Limb (tissue), 2 donors: ENCODE data around the gene KIF4A.
"Not testable (repeated sequence)": the region's sequence is repeated elsewhere in the genome, so short reads cannot be mapped to it uniquely, and the experiment has no call there.

Source experiments
- DNase-seq, 2 donors: peaks; one replicate each; pipeline ENCODE4 v3.0.0-alpha.2; 2016; ENCODE audit errors: extremely low spot score in 2 of 2

Gene KIF4A

DNA sequence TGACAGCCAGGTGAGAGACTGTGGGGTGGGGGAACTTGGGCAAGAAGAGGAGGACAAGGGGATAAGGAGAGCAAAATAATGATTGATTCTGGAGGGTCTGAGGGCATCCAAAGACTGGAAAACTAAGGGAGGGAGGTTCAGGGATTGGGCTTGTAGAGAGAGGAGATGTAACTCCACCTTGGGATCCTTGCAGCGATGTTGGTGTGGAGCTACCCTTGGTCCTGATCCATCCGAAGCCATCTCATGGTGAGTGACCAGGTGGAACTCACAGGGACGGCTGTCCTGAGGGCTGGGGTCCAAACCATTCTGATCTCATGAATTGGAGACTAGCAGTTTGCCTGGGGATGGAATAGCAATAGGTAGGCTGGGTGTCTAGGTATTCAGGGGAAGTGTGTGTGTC lies 9.3 kb upstream of the KIF4A start:
- no peak for DNase-seq

GRCh38 chrX:70281951-70282350 lies 8.0 kb upstream of the KIF4A start, which contains the start of gene RAB41:
Gene RAB41 (plus strand): TSS chrX:70282172. CDS start chrX:70282218, 46 bp downstream.
- DNase-seq: no peak

DNA sequence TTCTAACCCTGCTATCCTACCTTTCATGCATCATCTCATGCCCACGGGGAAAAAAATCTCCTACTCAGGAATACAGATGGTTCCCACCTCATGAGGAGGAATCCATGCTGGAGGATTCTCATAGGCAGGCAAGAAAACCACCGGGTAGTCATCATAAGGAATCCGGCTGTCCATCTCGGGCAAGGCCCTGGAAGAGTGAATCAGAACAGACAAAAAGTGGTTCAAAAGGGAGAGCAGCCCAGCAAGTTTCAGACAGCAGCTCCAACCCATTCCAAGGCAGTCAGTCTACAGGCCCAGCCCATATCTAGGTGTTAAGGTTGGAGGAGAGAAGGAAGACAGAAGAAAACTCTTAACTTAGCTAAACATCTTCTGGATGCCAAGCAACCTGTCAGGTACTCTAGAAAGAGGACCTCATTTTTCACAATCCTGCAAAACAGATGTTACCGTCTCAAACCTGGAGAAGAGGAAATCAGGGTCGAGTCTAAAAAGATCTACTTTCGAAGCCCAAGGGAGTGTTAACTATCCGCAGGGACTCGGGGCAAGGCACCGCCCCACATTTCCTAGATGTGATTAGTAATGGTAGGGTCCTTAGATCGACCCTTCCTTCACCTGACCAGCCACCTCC lies 624 bp upstream of the KIF4A start:
- DNase-seq: no peak

GRCh38 chrX:70292788-70293187 lies 2.9 kb downstream of the KIF4A start:
- DNase-seq: no peak

- DNase-seq: no peak
Measured at GRCh38 chrX:70293621-70294020, 3.7 kb downstream of the KIF4A start.

DNA sequence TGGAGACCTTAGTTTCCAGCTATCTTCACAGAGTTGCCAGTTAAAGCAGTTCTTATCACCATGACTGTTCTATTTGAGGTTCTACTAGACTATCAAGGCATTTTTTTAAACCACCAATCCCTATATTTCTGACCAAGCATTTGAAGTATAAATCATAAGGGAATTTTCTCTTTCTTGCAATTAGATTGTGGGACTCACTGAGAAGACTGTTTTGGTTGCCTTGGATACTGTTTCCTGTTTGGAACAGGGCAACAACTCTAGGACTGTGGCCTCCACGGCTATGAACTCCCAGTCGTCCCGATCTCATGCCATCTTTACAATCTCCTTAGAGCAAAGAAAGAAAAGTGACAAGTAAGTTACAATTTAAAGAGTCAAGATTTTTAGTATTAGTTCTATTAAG lies 11.8 kb downstream of the KIF4A start:
- no peak for DNase-seq

DNA sequence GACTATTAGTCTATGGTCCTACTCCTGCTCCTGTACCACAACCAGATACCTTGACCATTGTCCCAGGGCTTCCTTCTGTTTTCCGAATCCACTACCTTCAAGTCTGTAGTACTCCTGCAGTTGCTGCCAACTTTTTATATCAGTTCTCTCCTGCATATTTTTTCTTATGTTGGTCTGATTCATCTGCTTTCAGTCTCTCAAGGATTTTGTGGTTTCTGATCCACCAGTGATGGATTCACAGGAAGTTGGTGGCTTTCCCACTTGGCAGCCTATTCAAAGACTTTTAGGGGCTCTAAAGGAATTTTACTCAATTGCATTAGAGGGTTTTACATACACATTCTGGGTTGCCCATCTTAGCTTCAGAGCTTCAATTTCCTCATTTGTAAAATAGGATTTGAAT lies 23.6 kb downstream of the KIF4A start:
- DNase-seq: no peak

DNA sequence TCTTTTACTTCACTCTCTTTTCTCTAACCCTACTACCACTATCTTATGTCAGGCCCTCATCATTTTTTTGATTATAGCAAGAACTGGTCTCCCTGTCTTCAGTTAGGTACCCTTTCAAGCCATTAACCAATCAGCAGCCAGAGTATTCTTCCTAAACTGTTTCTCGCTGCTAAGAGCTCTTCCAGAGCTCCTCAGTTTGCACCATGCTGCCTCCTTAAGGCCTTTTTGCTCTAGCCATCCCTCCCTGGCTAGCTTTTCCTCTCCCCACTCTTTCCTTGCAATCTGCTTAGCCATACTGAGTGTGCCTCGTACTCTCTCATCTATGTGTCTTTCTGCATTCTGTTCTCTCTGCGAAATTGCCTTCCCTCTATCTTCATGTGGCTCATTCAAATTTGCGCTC lies 32.9 kb downstream of the KIF4A start:
- no peak for DNase-seq

DNA sequence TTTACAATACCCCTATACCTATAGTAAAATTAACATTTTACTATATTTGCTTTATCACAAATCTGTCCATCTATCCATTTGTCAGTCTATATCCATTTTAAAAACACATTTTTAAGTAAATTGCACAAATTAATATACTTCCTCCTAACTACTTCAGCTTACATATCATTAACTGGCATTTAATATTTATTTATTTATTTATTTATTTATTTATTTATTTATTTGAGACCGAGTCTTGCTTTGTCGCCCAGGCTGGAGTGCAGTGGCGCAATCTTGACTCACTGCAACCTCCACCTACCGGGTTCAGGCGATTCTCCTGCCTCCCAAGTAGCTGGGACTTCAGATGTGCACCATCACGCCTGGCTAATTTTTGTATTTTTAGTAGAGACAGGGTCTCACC lies 33.7 kb downstream of the KIF4A start:
- DNase-seq: not testable (repeated sequence)

- no peak for DNase-seq
Measured at GRCh38 chrX:70324326-70324725, 34.4 kb downstream of the KIF4A start.

DNA sequence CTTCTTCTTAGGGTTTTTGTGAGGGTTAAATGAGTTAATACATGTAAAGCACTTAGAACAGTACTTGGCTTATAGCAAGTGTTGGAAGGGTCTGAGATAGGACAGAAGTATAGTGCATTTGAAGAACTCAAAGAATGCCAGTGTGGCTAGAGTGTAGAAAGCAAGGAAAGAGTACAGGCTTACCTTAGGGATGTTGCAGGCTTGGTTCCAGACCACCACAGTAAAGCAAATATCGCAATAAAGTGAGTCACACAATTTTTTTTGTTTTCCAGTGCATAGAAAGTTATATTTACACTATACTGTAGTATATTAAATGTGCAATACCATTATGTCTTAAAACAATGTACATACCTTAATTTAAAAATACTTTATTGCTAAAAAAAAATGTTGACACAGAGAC lies 41.3 kb downstream of the KIF4A start:
- DNase-seq: no peak

DNA sequence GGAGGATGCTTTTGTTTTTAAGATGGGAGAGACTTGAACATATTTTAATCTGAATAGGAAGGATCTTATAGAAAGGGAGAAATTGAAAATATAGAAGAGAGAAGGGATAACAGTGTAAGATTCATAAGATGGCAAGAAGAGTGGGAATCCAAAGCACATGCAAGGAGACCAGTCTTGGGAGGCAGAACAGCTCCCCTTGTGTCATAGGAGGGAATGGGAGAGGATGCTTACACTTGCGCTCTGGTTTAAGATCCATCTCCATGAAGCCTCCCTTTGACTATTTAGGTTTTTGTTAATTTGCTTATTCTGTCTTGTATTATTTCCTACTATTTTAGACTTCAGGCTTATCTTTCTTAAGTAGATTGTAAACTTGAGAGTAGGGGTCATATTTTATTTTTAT lies 42.7 kb downstream of the KIF4A start:
- no peak for DNase-seq

DNA sequence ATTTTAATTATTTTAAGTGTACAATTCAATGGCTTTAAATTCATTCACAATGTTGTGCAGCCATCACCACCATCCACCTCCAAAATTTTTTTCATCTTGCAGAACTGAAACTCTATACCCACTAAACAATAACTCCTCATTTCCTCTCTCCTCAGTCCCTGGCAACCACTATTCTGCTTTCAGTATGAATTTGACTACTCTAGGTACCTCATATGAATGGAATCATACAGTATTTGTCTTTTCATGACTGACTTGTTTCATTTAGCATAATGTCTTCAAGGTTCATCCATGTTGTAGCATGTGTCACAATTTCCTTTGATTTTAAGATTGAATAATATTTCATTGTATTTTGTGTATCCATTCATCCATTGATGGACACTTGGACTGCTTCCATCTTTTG lies 46.9 kb downstream of the KIF4A start:
- DNase-seq: no peak

GRCh38 chrX:70338290-70338689 lies 48.4 kb downstream of the KIF4A start:
- no peak for DNase-seq

DNA sequence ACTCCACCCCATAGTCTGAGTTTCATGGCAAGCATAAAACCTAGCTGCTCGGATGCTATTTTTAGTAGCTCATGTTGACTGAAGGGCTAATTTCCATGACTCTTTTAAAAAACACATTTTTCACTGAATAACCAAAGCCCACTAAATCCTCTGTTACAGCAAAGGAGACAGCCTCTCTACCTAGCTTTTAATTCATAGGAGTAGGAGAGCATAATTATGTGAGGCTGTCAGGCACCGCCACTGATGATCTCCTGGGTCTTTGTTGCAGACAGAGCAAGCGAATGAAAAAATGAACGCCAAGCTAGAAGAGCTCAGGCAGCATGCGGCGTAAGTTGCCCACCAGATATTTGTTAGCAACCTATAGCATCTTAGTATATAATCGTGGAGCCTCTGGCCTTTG lies 53.5 kb downstream of the KIF4A start:
- no peak for DNase-seq

DNA sequence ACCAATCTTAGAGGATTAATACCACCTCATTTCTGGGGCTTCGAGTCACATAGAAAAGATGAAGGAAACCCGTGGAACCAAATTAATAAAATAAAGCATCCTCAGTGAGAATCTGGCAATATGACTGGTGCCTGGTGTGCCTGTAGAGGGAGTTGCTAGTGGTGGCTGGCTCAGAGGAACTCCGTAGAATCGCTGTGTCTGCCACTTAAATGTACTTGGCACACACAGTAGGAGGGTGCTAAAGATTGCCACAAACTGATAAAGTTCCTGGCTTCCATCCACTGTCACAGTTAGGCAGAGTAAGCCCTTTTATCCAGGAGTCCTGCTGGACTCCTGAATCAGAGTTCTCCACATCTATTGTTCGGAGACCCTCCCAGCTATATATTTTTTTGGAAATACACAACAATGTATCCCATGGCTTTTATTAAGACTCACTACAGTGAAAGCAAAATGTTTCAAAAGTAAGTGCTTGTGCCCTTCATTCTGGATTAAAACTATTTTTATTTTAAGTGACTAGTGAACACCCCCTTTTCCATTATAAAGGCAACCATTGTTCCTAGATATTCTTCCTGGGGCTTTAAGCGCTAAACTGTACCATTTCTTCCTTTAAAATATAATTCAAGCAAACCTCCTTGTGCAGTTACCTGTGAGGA lies 56.6 kb downstream of the KIF4A start:
- no peak for DNase-seq

GRCh38 chrX:70348825-70349224 lies 58.9 kb downstream of the KIF4A start:
- DNase-seq: not testable (repeated sequence)

DNA sequence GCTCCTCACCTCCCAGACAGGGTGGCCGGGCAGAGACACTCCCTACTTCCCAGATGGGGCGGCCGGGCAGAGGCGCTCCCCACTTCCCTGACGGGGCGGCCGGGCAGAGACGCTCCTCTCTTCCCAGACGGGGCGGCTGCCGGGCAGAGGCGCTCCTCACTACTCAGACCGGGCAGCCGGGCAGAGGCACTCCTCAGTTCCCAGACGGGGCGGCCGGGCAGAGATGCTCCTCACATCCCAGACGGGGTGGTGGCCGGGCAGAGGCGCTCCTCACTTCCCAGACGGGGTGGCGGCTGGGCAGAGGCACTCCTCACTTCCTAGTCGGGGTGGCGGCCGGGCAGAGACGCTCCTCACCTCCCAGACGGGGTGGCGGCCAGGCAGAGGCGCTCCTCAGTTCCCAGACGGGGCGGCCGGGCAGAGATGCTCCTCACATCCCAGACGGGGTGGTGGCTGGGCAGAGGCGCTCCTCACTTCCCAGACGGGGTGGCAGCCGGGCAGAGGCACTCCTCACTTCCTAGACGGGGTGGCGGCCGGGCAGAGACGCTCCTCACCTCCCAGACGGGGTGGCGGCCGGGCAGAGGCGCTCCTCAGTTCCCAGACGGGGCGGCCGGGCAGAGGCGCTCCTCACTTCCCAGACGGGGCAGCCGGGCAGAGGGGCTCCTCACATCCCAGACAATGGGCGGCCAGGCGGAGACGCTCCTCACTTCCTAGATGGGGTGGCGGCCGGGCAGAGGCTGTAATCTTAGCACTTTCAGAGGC lies 59.6 kb downstream of the KIF4A start:
- not testable (repeated sequence) for DNase-seq

DNA sequence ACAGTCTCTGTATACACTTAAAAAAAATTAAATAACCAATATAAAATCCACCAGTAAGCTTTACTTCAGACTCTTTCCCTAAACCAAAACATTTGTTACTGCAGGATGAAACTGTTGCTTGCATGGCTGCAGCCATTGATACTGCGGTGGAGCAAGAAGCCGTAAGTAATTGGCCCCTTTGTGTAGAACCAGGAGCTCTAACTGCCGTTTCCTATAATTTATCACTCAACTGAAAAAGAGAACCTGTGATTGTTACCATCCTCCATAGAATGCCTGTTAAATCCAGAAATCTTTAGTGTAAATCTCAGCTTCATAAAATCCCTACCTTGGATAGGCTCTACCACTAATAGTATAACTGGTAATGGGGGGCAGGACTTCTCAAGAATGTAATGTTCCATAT lies 62.6 kb downstream of the KIF4A start:
- no peak for DNase-seq

DNA sequence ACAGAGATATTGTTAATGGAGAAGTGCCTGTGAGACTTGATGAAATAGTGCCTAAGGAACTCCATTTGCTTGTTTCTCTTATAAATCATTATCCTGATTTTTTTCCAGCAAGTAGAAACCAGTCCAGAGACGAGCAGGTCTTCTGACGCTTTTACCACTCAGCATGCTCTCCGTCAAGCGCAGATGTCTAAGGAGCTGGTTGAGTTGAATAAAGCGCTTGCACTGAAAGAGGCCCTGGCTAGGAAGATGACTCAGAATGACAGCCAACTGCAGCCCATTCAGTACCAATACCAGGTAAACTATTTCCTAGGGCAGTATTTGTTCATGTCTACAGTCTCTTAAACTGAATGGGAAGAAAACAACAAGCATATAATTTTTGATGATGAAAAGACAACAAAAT lies 63.6 kb downstream of the KIF4A start:
- DNase-seq: no peak

DNA sequence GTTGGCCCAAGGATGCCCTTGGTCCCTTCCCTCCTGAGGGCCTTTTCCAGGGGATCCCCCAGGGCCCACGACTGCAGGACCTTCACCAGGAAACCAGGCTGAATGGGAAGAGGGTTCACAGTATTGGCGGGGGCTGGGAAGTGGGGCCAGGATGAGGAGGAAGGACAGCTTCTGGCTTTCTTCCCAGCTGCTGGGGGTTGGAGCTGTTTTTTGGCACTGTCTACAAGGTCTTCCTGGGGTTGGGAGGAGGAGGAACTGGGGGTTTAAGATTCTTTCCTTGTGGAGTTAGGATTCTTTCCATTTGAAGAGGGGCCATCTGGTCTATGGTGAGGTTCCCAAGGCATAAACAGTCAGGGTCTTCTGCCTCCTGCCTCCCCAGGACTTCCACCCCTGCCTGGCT lies 64.8 kb downstream of the KIF4A start:
- DNase-seq: peak in 1 of 2 donors; percentile 24

DNA sequence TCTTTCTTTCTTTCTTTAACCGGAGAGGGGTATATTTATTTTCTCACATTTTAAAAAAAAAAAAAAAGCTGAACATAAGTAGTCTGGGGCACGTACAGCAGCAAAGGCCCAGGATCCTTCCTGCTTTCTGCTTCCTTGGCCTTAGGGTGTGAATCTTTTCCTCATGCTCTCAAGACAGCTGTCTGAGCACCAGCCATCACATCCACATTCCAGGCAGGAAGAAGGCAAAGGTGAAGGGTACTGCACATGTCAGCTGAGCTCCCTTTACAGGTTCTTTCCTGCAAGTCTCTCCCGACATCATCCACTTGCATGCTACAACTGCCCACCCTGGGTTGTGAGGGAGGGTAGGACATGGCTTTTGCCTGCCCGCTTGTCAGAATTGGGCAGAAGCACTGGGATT lies 69.6 kb downstream of the KIF4A start:
- DNase-seq: no peak

GRCh38 chrX:70360366-70360765 lies 70.5 kb downstream of the KIF4A start:
- DNase-seq: no peak
